D721Med (cell line): ENCODE measurements around the gene PDCD7.

ENCODE experiments used
- DNase-seq: peaks from one replicate; pipeline ENCODE4 v3.0.0; 2011; ENCODE audit warnings: low spot score; ENCODE audit not compliant: insufficient read length
- FAIRE-seq: peaks from 2 replicates; lab custom pipeline; 2011; peaks lifted over from hg19 to GRCh38; lab: Jason Lieb, UNC
- CTCF ChIP-seq: IDR thresholded peaks from 2 replicates; pipeline ENCODE4 v1.5.1; 2012; ENCODE audit warnings: mild to moderate bottlenecking, control low read depth; ENCODE audit not compliant: insufficient read depth; ENCODE audit errors: missing control alignments

The PDCD7 gene

GRCh38 chr15:65072027-65072426 is 61.6 kb downstream of the PDCD7 start:
- FAIRE-seq (no peak), DNase-seq (no peak)
- no peak for TF ChIP-seq CTCF

GRCh38 chr15:65071381-65071811 is 62.2 kb downstream of the PDCD7 start:
- no peak for TF ChIP-seq CTCF
- DNase-seq: no peak
- FAIRE-seq: no peak

- no peak for FAIRE-seq
- TF ChIP-seq CTCF: no peak
- DNase-seq: no peak
These were observed 63.6 kb downstream of the PDCD7 start for GRCh38 chr15:65069779-65070546.

- no peak for TF ChIP-seq CTCF
- no peak for DNase-seq
- FAIRE-seq: no peak
These were observed 64.4 kb downstream of the PDCD7 start for GRCh38 chr15:65069179-65069578.

- FAIRE-seq: no peak
- DNase-seq: no peak
- no peak for TF ChIP-seq CTCF
These were observed 65.2 kb downstream of the PDCD7 start for GRCh38 chr15:65068403-65068788.

- no peak for DNase-seq
- no peak for TF ChIP-seq CTCF
- FAIRE-seq: no peak
These were observed 65.8 kb downstream of the PDCD7 start, which contains the start of gene RASL12 for GRCh38 chr15:65067645-65068402. RASL12 (minus strand) TSS chr15:65067991; CDS start chr15:65067835, 156 bp downstream.
